Osteocyte (in vitro differentiated cells): Measurements from ENCODE around the gene TLCD5. TPM values are rescaled to one million over a fixed set of nuclear protein-coding genes. Genes with fewer than 3 reads are reported as not detected.

ENCODE experiments used
- DNase-seq: peaks from one replicate; pipeline ENCODE4 v3.0.0; 2021; ENCODE audit warnings: mixed read lengths; ENCODE audit not compliant: unreplicated experiment; ENCODE audit errors: extremely low spot score
- H3K27ac Mint-ChIP-seq: one replicate; pipeline ENCODE4 v1.8.0; 2021; ENCODE audit warnings: mild to moderate bottlenecking, mixed read lengths; ENCODE audit not compliant: unreplicated experiment
- H3K27me3 Mint-ChIP-seq: one replicate; pipeline ENCODE4 v1.8.0; 2021; ENCODE audit warnings: mixed read lengths; ENCODE audit not compliant: unreplicated experiment
- H3K36me3 Mint-ChIP-seq: one replicate; pipeline ENCODE4 v1.8.0; 2021; ENCODE audit warnings: mixed read lengths; ENCODE audit not compliant: unreplicated experiment
- H3K4me1 Mint-ChIP-seq: one replicate; pipeline ENCODE4 v1.8.0; 2021; ENCODE audit warnings: mixed read lengths; ENCODE audit not compliant: unreplicated experiment
- H3K4me3 Mint-ChIP-seq: one replicate; pipeline ENCODE4 v1.8.0; 2021; ENCODE audit warnings: mild to moderate bottlenecking, moderate library complexity, mixed read lengths; ENCODE audit not compliant: unreplicated experiment
- H3K9me3 Mint-ChIP-seq: one replicate; pipeline ENCODE4 v1.8.0; 2021; ENCODE audit warnings: mixed read lengths; ENCODE audit not compliant: unreplicated experiment
- CTCF ChIP-seq: fragments of 200-600 bp; sonication (generic); IDR thresholded peaks from 2 replicates; pipeline ENCODE4 v1.5.0; 2021; ENCODE audit warnings: antibody characterized with exemption, mild to moderate bottlenecking, moderate library complexity
- total RNA-seq: library from RNA; stranded (reverse); gene quantifications from 2 replicates; pipeline ENCODE4 v1.2.1, GENCODE V29; 2021

TLCD5 gene
- total RNA-seq, 1 donor from 2014 or later, result 11.6 TPM

- peak overlapping the region; percentile 95 for H3K27ac Mint-ChIP-seq
- H3K9me3 Mint-ChIP-seq, result no peaks in the 10 kb centered on the region
- no peak for TF ChIP-seq CTCF
- DNase-seq, result peak; percentile 88
- H3K27me3 Mint-ChIP-seq, result no peaks in the 10 kb centered on the region
- no peaks in the 10 kb centered on the region for H3K36me3 Mint-ChIP-seq
- peaks cover 51% of the 10 kb centered on the region for H3K4me1 Mint-ChIP-seq
- peak overlapping the region; percentile 96 for H3K4me3 Mint-ChIP-seq
Measured at GRCh38 chr11:120336641-120337354, 11.7 kb downstream of the TLCD5 start.

- no peak for TF ChIP-seq CTCF
- DNase-seq, result no peak
- Mint-ChIP-seq H3K9me3 (no peaks in the 10 kb centered on the region), H3K4me3 (peak overlapping the region; percentile 96), H3K27me3 (no peaks in the 10 kb centered on the region), H3K4me1 (peaks cover 50% of the 10 kb centered on the region), H3K27ac (peak overlapping the region; percentile 95), H3K36me3 (no peaks in the 10 kb centered on the region)
Measured at GRCh38 chr11:120337355-120338106, 12.4 kb downstream of the TLCD5 start.

GRCh38 chr11:120338107-120338933 is 13.2 kb downstream of the TLCD5 start:
- no peak for DNase-seq
- no peak for TF ChIP-seq CTCF
- no peaks in the 10 kb centered on the region for H3K9me3 Mint-ChIP-seq
- H3K27me3 Mint-ChIP-seq, result no peaks in the 10 kb centered on the region
- H3K4me1 Mint-ChIP-seq, result peaks cover 43% of the 10 kb centered on the region
- H3K27ac Mint-ChIP-seq, result peak overlapping the region; percentile 95
- peak overlapping the region; percentile 96 for H3K4me3 Mint-ChIP-seq
- H3K36me3 Mint-ChIP-seq, result no peaks in the 10 kb centered on the region

- Mint-ChIP-seq H3K4me1 (peaks cover 53% of the 10 kb centered on the region), H3K27me3 (no peaks in the 10 kb centered on the region), H3K9me3 (no peaks in the 10 kb centered on the region), H3K27ac (peak overlapping the region; percentile 70), H3K36me3 (no peaks in the 10 kb centered on the region), H3K4me3 (peak overlapping the region; percentile 96)
- TF ChIP-seq CTCF, result no peak
- no peak for DNase-seq
Measured at GRCh38 chr11:120339394-120339890, 14.3 kb downstream of the TLCD5 start.
